Right lobe of liver (tissue), 6 donors: ENCODE data around the gene PGAM2. TPM values are rescaled to one million over a fixed set of nuclear protein-coding genes. Genes with fewer than 3 reads are reported as not detected.
"Not testable (repeated sequence)": the region's sequence is repeated elsewhere in the genome, so short reads cannot be mapped to it uniquely, and the experiment has no call there.

ENCODE experiments used
- ATAC-seq, 4 donors: fragments of 200-7000 bp; cut with Tn5 transposase; one replicate each; pipeline ENCODE4 v1.9.1; 2020; ENCODE audit warnings: mild to moderate bottlenecking in 4 of 4, moderate library complexity in 4 of 4
- DNase-seq, 3 donors: peaks; one replicate each; pipeline ENCODE4 v3.0.0-alpha.2; 2020
- H3K27ac ChIP-seq, 3 donors: fragments of 200-600 bp; one replicate each; pipeline ENCODE4 v1.8.0; 2022
- H3K27me3 ChIP-seq, 2 donors: fragments of 200-600 bp; one replicate each; pipeline ENCODE4 v1.8.0; 2022
- H3K36me3 ChIP-seq, 4 donors: fragments of 200-600 bp; sonication (generic) in 1 of 4; one replicate each; pipeline versions ENCODE4 v1.5.1 to v1.8.0; 2017 to 2022; ENCODE audit warnings: control low read depth in 1 of 4
- H3K4me1 ChIP-seq, 4 donors: fragments of 200-600 bp; sonication (generic) in 1 of 4; one replicate each; pipeline versions ENCODE4 v1.5.1 to v1.8.0; 2017 to 2022; ENCODE audit warnings: control low read depth in 1 of 4
- H3K4me3 ChIP-seq, 3 donors: fragments of 200-600 bp; one replicate each; pipeline ENCODE4 v1.8.0; 2022
- H3K9me3 ChIP-seq, 4 donors: fragments of 200-600 bp; sonication (generic) in 1 of 4; one replicate each; pipeline versions ENCODE4 v1.5.1 to v1.8.0; 2017 to 2022; ENCODE audit warnings: control low read depth in 1 of 4
- POLR2A ChIP-seq: fragments of 450-650 bp; IDR thresholded peaks from one replicate; pipeline ENCODE4 v1.6.1; 2017; ENCODE audit warnings: antibody characterized with exemption, mild to moderate bottlenecking
- WGBS: methylation state at CpG from one replicate; pipeline ENCODE4 v1.1.6; 2018; ENCODE audit warnings: low coverage, low lambda C conversion rate; ENCODE audit not compliant: insufficient coverage; ENCODE audit errors: missing lambda C conversion rate; 5-methylcytosine and 5-hydroxymethylcytosine counted together
- intact Hi-C, 2 donors: fragments of 100-400 bp; cut with DNase I; formaldehyde crosslinking; loops; one replicate each; pipeline versions ENCODE4 v1.11.2 to v1.14.1; 2022
- microRNA-seq, 2 donors: library from miRNA; unstranded; fragments of <30 nt; microRNA quantifications; one replicate each; pipeline ENCODE4, GENCODE V29; 2019 to 2020
- total RNA-seq, 6 experiments: library from RNA; depleted of rRNA in 2 of 6; stranded (reverse); fragments of >200 nt in 2 of 6; fragmentation: NEBNext Ultra II Directional in 3 of 6; extraction: Animal tissue kit (Norgen Biotek cat#: 25700) in 3 of 6; gene quantifications; one replicate each; pipeline versions ENCODE4 v1.1.0 to v1.2.4, GENCODE V29; 2016 to 2023
- TF ChIP-seq, protein P1 (sequence below), 4 donors: fragments of 200-600 bp in 3 of 4; fragments of 450-650 bp in 1 of 4; IDR thresholded peaks; one replicate each; pipeline versions ENCODE4 v1.5.1 to v1.8.0; 2016 to 2022; ENCODE audit warnings: antibody characterized with exemption in 4 of 4, mild to moderate bottlenecking in 2 of 4
- donor health status: DM: no; HTN: yes; CAD: no.
- donor health status: DM: no; HTN: no; CAD: no.
- donor health status: DM: no; HTN: no; CAD: no.
- donor health status: DM: no; HTN: yes; CAD: no.
- donor health status: DM: no; HTN: yes; CAD: no.

Gene PGAM2
- total RNA-seq, 6 experiments from 2014 or later: 0.31 to 0.56 (median 0.46) TPM; not detected in 3

DNA sequence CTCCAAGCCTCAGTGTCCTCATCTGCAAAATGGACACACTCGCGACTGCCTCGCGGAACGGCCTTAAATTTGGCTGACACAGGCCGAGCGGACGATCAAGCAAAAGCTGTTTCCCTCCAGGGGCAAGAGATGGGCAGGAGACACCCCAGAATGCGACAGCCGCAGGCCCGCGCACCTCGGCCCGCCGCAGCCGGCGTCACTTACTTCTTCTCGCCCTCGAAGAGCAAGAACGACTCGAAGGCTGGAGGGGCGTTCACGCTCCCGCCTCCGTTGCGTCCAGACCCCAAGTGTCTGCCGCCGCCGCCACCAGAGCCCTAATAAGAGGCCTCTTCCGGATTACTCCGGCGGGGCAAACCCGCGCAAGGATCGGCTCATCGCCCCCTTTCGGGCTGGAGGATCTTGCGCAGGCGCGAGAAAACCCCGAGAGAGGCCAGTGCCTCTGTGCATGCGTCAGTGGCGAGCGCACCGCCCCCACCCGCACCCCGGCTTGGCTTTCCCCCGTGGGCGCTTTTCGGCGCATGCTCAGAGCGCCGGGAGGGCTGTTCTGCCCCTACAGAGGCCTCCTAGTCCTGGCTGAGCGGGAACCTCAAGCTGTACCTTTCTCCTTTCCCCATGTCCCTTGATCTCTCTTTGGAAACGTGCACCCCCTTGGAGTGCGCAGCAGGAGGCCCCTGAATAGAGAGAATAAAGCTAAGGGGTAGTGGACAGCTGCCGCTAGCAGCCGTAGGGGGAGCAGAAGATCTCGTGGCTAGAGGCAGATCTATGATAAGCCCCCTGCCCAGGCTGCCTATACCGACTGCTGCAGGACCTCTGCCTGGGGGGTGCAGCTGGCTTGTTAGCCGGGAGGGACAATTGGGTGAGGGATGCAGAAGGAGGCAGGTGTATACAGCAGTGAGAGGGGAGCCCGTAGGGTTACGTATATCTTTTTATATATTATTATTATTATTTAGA, 46.2 kb downstream of the PGAM2 start:
- ATAC-seq: peak; percentile 94 to 97 (median 94)
- under 1% methylated on average over 23 of the region's 63 CpGs for WGBS
- H3K4me1 ChIP-seq, H3K27me3 ChIP-seq, intact Hi-C loops, H3K36me3 ChIP-seq, H3K9me3 ChIP-seq: not testable (repeated sequence)
- DNase-seq: peak; percentile 98
- H3K4me3 ChIP-seq: peak overlapping the region; percentile 76 to 82 (median 77)
- peak overlapping the region in 2 of 3 donors; percentile 49 to 62 for H3K27ac ChIP-seq
- TF ChIP-seq, protein P1, sequence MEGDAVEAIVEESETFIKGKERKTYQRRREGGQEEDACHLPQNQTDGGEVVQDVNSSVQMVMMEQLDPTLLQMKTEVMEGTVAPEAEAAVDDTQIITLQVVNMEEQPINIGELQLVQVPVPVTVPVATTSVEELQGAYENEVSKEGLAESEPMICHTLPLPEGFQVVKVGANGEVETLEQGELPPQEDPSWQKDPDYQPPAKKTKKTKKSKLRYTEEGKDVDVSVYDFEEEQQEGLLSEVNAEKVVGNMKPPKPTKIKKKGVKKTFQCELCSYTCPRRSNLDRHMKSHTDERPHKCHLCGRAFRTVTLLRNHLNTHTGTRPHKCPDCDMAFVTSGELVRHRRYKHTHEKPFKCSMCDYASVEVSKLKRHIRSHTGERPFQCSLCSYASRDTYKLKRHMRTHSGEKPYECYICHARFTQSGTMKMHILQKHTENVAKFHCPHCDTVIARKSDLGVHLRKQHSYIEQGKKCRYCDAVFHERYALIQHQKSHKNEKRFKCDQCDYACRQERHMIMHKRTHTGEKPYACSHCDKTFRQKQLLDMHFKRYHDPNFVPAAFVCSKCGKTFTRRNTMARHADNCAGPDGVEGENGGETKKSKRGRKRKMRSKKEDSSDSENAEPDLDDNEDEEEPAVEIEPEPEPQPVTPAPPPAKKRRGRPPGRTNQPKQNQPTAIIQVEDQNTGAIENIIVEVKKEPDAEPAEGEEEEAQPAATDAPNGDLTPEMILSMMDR (IDR thresholded peaks at IDR 0.05): peak; percentile 67 to 87 (median 74)
- TF ChIP-seq POLR2A: peak; percentile 86

DNA sequence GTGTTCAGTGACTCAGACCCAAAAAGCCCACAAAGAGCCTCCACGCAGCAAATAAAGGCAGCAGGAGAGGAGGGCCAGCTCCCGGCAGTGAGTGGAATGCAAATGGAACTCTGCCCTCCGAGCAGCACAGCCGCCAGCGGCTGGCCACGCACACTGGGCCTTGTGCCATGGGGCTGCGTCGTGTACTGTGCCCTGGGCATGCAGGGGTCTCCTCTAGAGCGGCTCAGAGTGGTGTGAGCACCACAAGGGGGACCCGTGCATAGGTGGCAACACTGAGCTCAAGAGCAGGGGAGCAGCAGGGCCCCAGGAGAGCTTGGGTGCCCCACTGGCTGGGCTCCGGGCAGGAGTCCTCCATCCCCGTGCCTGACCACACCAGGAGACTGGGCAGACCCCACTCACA, 50.3 kb downstream of the PGAM2 start:
- WGBS: no CpG with 5 or more reads among the region's 12 CpGs
- H3K36me3 ChIP-seq, H3K4me3 ChIP-seq, H3K27me3 ChIP-seq, H3K9me3 ChIP-seq, H3K4me1 ChIP-seq, H3K27ac ChIP-seq, intact Hi-C loops, DNase-seq: not testable (repeated sequence)
- peak in 3 of 4 donors; percentile 4 to 31 (median 12) for ATAC-seq

Small RNA genes lying within 50 kb of the gene (microRNA-seq; reads per million reads assigned to microRNA genes)
- gene MIR6837 (0.29 to 1.9 reads per million in 2 donors), gene MIR6838 (3.2 to 4.5 reads per million in 2 donors)

Other genes starting within 250 kb of the PGAM2 start
- 10 to 100 TPM; 45.2 to 83.4 (median 66.7) TPM for gene MRPS24, start 196.1 kb downstream of the PGAM2 start, total RNA-seq
- gene URGCP, start 159.0 kb downstream of the PGAM2 start, total RNA-seq: 10 to 100 TPM; 13.7 to 32.2 (median 25.2) TPM
- 10 to 100 TPM; 13.6 to 25.1 (median 17.8) TPM for gene UBE2D4, start 139.1 kb downstream of the PGAM2 start, total RNA-seq
- not detected for gene SPDYE1, start 67.7 kb downstream of the PGAM2 start, total RNA-seq
- gene DBNL, start 20.9 kb downstream of the PGAM2 start, total RNA-seq: 10 to 100 TPM; 30.7 to 48.1 (median 36.9) TPM
- 10 to 100 TPM in 5 of 6 experiments, 1 to 10 TPM in 1; 8.7 to 22.9 (median 14.6) TPM for gene POLM, start 17.0 kb upstream of the PGAM2 start, total RNA-seq
- gene AEBP1, start 38.8 kb upstream of the PGAM2 start, total RNA-seq: 10 to 100 TPM in 4 of 6 experiments, 1 to 10 TPM in 2; 7.8 to 37.8 (median 14.3) TPM
- 10 to 100 TPM; 36.4 to 73.4 (median 57.3) TPM for gene POLD2, start 58.0 kb upstream of the PGAM2 start, total RNA-seq
- gene MYL7, start 75.8 kb upstream of the PGAM2 start, total RNA-seq: 1 to 10 TPM in 1 of 6 experiments, not detected in 5; 2.0 TPM
- 1 to 10 TPM in 4 of 6 experiments, under 1 TPM in 2; 0.50 to 5.9 (median 2.0) TPM for gene GCK, start 123.9 kb upstream of the PGAM2 start, total RNA-seq
- 10 to 100 TPM; 15.0 to 23.8 (median 19.2) TPM for gene YKT6, start 135.4 kb upstream of the PGAM2 start, total RNA-seq